ENCODE results near the gene SNAP47.

Gene SNAP47

DNA sequence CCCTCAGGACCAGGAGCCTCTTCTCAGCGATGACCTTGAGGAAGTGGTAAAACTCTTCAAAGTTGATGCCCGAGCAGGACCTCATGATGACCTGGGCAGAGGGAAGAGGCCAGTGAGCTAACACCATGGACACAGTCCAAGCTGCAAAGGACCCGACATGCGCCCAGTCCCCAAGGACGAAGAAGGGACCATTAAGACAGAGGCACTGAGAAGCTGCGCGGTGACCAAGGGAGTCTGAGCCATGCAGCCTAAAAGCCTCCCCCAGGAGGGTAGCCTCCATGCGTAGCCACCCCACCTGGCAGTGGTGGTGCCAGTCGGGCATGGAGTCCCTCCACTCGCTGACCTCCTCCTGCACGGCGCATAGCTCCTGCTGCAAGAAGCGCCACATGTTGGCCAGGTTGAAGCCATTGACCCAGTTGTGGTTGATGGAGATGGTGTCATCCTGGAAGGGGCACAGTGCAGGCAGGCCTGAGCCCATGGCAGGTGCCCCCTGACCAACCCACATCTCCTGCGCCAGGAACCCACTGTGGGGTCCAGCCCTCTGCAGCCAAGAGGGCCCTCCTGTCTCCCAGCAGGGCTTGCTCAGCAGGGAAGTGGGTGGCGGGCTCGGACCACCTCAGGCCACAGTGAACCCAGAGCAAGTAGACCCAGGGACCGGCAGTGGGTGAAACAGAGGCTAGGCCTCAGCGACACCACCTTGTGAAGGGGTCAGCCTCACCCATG lies 2.5 kb upstream of the SNAP47 start:
- no peak overlapping the region for H3K4me3 ChIP-seq (ENCODE audit: insufficient read depth, low read length, poor library complexity, severe bottlenecking)
- H3K27ac ChIP-seq (ENCODE audit: low read depth, low read length) = no peak overlapping the region
- H4K20me1 ChIP-seq (ENCODE audit: low read depth, low read length) = no peaks in the 10 kb centered on the region
- no peaks in the 10 kb centered on the region for H3K9me3 ChIP-seq (ENCODE audit: insufficient read depth, low read length)
- TF ChIP-seq, protein P1, sequence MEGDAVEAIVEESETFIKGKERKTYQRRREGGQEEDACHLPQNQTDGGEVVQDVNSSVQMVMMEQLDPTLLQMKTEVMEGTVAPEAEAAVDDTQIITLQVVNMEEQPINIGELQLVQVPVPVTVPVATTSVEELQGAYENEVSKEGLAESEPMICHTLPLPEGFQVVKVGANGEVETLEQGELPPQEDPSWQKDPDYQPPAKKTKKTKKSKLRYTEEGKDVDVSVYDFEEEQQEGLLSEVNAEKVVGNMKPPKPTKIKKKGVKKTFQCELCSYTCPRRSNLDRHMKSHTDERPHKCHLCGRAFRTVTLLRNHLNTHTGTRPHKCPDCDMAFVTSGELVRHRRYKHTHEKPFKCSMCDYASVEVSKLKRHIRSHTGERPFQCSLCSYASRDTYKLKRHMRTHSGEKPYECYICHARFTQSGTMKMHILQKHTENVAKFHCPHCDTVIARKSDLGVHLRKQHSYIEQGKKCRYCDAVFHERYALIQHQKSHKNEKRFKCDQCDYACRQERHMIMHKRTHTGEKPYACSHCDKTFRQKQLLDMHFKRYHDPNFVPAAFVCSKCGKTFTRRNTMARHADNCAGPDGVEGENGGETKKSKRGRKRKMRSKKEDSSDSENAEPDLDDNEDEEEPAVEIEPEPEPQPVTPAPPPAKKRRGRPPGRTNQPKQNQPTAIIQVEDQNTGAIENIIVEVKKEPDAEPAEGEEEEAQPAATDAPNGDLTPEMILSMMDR (IDR thresholded peaks at IDR 0.05; ENCODE audit: insufficient read depth, low read length, poor library complexity, severe bottlenecking) = no peak
- no peak for TF ChIP-seq EZH2phosphoT487 (conservative IDR thresholded peaks at IDR 0.05; ENCODE audit: low read length)
- H3F3A ChIP-seq (ENCODE audit: insufficient read depth) = peaks cover 6% of the 10 kb centered on the region; the same call in 1 of the 2 replicates
- H3K9ac ChIP-seq (ENCODE audit: low read length) = no peak overlapping the region
- no peak overlapping the region for H2AFZ ChIP-seq (ENCODE audit: low read depth, low read length, severe bottlenecking)
- no peaks in the 10 kb centered on the region for H3K27me3 ChIP-seq (ENCODE audit: low read length)
- H3K4me2 ChIP-seq (ENCODE audit: low read depth, low read length, poor library complexity, severe bottlenecking) = no peak overlapping the region
- H3K36me3 ChIP-seq (ENCODE audit: low read length) = no peaks in the 10 kb centered on the region
- H3K9me2 ChIP-seq (replicated peaks; ENCODE audit: insufficient read depth, low read length) = no peaks in the 10 kb centered on the region
- H3K79me2 ChIP-seq (ENCODE audit: insufficient read depth, low read length) = peaks cover 39% of the 10 kb centered on the region

DNA sequence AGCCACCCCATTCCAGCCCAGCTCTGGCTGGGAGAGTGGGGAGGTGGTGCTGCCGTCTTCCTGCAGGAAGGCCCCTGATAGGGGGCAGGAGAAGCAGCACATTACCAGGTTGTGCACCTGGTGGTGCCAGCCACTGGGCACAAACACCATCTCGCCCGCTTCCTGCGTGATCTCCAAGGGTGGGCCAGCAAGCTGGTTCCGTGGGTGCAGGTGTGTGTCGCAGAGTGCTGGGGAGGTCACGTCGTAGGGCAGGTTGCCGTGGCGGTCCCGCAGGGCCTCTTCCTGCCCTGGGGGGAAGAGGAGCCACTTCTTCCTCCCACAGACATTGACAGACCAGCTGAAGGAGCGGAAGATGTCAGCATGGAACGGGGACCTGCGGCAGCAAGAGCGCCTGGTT lies 1.9 kb upstream of the SNAP47 start:
- no peak for TF ChIP-seq EZH2phosphoT487 (conservative IDR thresholded peaks at IDR 0.05; ENCODE audit: low read length)
- TF ChIP-seq, protein P1 (IDR thresholded peaks at IDR 0.05; ENCODE audit: insufficient read depth, low read length, poor library complexity, severe bottlenecking) = no peak
- Histone ChIP-seq H2AFZ (ENCODE audit: low read depth, low read length, severe bottlenecking) (no peak overlapping the region), H3K9me3 (ENCODE audit: insufficient read depth, low read length) (no peaks in the 10 kb centered on the region), H3K27ac (ENCODE audit: low read depth, low read length) (no peak overlapping the region), H3K9me2 (replicated peaks; ENCODE audit: insufficient read depth, low read length) (no peaks in the 10 kb centered on the region), H3F3A (ENCODE audit: insufficient read depth) (peaks cover 6% of the 10 kb centered on the region; the same call in 1 of the 2 replicates), H3K36me3 (ENCODE audit: low read length) (no peaks in the 10 kb centered on the region), H3K9ac (ENCODE audit: low read length) (no peak overlapping the region), H3K4me2 (ENCODE audit: low read depth, low read length, poor library complexity, severe bottlenecking) (no peak overlapping the region), H3K79me2 (ENCODE audit: insufficient read depth, low read length) (peaks cover 45% of the 10 kb centered on the region), H3K4me3 (ENCODE audit: insufficient read depth, low read length, poor library complexity, severe bottlenecking) (no peak overlapping the region), H3K27me3 (ENCODE audit: low read length) (no peaks in the 10 kb centered on the region), H4K20me1 (ENCODE audit: low read depth, low read length) (no peaks in the 10 kb centered on the region)

DNA sequence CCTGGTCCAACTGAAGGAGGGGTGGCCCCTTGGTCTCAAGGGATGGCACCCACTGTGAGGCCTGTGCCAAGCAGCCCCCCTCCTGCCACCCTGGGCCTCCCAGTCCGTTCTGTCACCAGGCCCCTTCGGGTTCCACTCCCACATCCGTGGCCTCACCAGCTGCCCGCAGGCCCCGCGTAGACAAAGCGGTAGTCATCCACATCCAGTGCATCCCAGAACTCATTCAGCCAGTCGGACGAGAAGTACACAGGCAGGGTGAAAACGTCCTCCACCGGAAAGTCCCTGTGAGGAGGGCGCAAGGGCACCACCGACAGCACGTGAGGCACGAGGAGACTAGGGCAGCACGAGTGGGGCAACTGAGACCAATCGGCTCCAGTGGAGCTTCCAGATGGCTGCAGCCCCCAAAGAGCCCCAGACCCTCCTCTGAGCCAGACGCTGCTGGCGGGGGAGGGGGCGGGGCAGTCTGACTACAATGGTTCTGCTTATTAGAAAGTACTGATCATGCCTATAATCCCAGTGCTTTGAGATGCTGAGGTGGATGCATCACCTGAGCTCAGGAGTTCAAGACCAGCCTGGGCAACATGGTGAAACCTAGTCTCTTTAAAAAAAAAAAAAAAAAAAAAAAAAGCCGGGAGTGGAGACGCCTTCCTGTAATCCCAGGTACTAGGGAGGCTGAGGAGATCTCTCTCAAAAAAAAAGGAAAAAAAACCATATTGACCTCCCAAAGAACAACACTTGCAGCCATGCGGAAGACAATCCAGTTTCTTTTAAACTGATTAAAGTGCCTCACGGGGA lies 1.3 kb upstream of the SNAP47 start:
- Histone ChIP-seq H3K36me3 (ENCODE audit: low read length) (no peaks in the 10 kb centered on the region), H3K9ac (ENCODE audit: low read length) (peak overlapping the region; percentile 94), H3K4me2 (ENCODE audit: low read depth, low read length, poor library complexity, severe bottlenecking) (peak overlapping the region; percentile 81), H3K9me3 (ENCODE audit: insufficient read depth, low read length) (no peaks in the 10 kb centered on the region), H2AFZ (ENCODE audit: low read depth, low read length, severe bottlenecking) (no peak overlapping the region), H3K4me3 (ENCODE audit: insufficient read depth, low read length, poor library complexity, severe bottlenecking) (peak overlapping the region; percentile 95), H3K79me2 (ENCODE audit: insufficient read depth, low read length) (peaks cover 49% of the 10 kb centered on the region), H3F3A (ENCODE audit: insufficient read depth) (peaks cover 6% of the 10 kb centered on the region; the same call in 1 of the 2 replicates), H3K27ac (ENCODE audit: low read depth, low read length) (no peak overlapping the region), H4K20me1 (ENCODE audit: low read depth, low read length) (no peaks in the 10 kb centered on the region), H3K9me2 (replicated peaks; ENCODE audit: insufficient read depth, low read length) (no peaks in the 10 kb centered on the region), H3K27me3 (ENCODE audit: low read length) (no peaks in the 10 kb centered on the region)
- no peak for TF ChIP-seq EZH2phosphoT487 (conservative IDR thresholded peaks at IDR 0.05; ENCODE audit: low read length)
- TF ChIP-seq, protein P1 (IDR thresholded peaks at IDR 0.05; ENCODE audit: insufficient read depth, low read length, poor library complexity, severe bottlenecking) = no peak
